HepG2 (cell line): ENCODE measurements around the gene CIAO3. TPM values are rescaled to one million over a fixed set of nuclear protein-coding genes. Genes with fewer than 3 reads are reported as not detected.

Source experiments
- ATAC-seq: fragments of 200-7000 bp; cut with Tn5 transposase; 3 replicates; pipeline ENCODE4 v1.9.1; 2020; ENCODE audit warnings: mild to moderate bottlenecking, moderate library complexity
- BruUV-seq: library from RNA; stranded (reverse); fragments of 400-500 nt; replicated peaks from 2 replicates; lab custom pipeline; 2021; lab: Mats Ljungman, UMichigan
- CTCF ChIA-PET: fragments of 300-600 bp; formaldehyde crosslinking; extraction: SDS; loops from one replicate; lab custom pipeline; 2021; ENCODE audit warnings: low total read pairs, inconsistent platforms, low intra/inter-chr PET ratio; lab: Yijun Ruan, JAX
- POLR2A ChIA-PET: fragments of 350-600 bp; sonication (Branson Sonifier 250); formaldehyde crosslinking; loops from one replicate; lab custom pipeline; 2020; ENCODE audit warnings: antibody characterized with exemption, inconsistent platforms; lab: Yijun Ruan, JAX
- DNase-seq: peaks from one replicate; pipeline ENCODE4 v3.0.0-alpha.2; 2015; ENCODE audit warnings: low spot score
- FAIRE-seq: peaks from 3 replicates; lab custom pipeline; 2011; peaks lifted over from hg19 to GRCh38; lab: Jason Lieb, UNC
- H2AFZ ChIP-seq: one replicate; pipeline ENCODE4 v1.6.1; 2011; ENCODE audit warnings: low read length, inconsistent platforms
- H3K27ac ChIP-seq: fragments of 300-600 bp; 3 replicates; pipeline ENCODE4 v1.8.0; 2011; ENCODE audit warnings: mixed run types, mild to moderate bottlenecking, mixed read lengths, low read length, inconsistent platforms; ENCODE audit not compliant: insufficient read depth; ENCODE audit errors: extremely low read length
- H3K27me3 ChIP-seq, 2 experiments: fragments of 200-600 bp in 1 of 2; 2 replicates in 1 of 2; 3 replicates in 1 of 2; pipeline versions ENCODE4 v1.6.0 to v1.8.0; 2011; ENCODE audit warnings: low read length in 2 of 2, mild to moderate bottlenecking in 2 of 2, moderate library complexity in 2 of 2, inconsistent platforms in 1 of 2; ENCODE audit not compliant: insufficient read depth in 2 of 2, control insufficient read depth in 1 of 2
- H3K36me3 ChIP-seq, 2 experiments: fragments of 200-600 bp in 1 of 2; replicated peaks in 1 of 2; 2 replicates in 1 of 2; 3 replicates in 1 of 2; pipeline versions ENCODE4 v1.5.1 to v1.8.0; 2011; ENCODE audit warnings: low read length in 2 of 2, inconsistent platforms in 1 of 2; ENCODE audit not compliant: insufficient read depth in 2 of 2, control insufficient read depth in 1 of 2
- H3K4me1 ChIP-seq: 2 replicates; pipeline ENCODE4 v1.5.1; 2012; ENCODE audit warnings: low read length, inconsistent platforms; ENCODE audit not compliant: insufficient read depth
- H3K4me2 ChIP-seq: 2 replicates; pipeline ENCODE4 v1.6.0; 2011; ENCODE audit warnings: low read depth, low read length, inconsistent platforms
- H3K4me3 ChIP-seq, 3 experiments: fragments of 200-600 bp in 1 of 3; sonication (generic), shearing (Covaris generic) in 1 of 3; replicated peaks in 1 of 3; 2 replicates each; pipeline ENCODE4 v1.5.1; 2011 to 2016; ENCODE audit warnings: low read length in 3 of 3, inconsistent platforms in 2 of 3, low read depth in 2 of 3, mild to moderate bottlenecking in 2 of 3, control low read depth in 1 of 3, mixed read lengths in 1 of 3; ENCODE audit not compliant: insufficient read depth in 1 of 3
- H3K79me2 ChIP-seq: one replicate; pipeline ENCODE4 v1.6.1; 2011; ENCODE audit warnings: low read length, inconsistent platforms; ENCODE audit not compliant: insufficient read depth
- H3K9ac ChIP-seq: 2 replicates; pipeline ENCODE4 v1.6.0; 2011; ENCODE audit warnings: mild to moderate bottlenecking, low read depth, low read length, inconsistent platforms; ENCODE audit not compliant: insufficient read depth
- H3K9me3 ChIP-seq: 2 replicates; pipeline ENCODE4 v1.5.1; 2012; ENCODE audit warnings: mild to moderate bottlenecking, low read length
- H4K20me1 ChIP-seq: 2 replicates; pipeline ENCODE4 v1.6.0; 2011; ENCODE audit warnings: inconsistent platforms, mild to moderate bottlenecking, low read length, moderate library complexity; ENCODE audit not compliant: insufficient read depth
- ASH2L ChIP-seq: fragments of 300-600, 200-600 bp; sonication (generic); IDR thresholded peaks from 2 replicates; pipeline ENCODE4 v1.7.0; 2017; ENCODE audit warnings: low read depth, mild to moderate bottlenecking, moderate library complexity, mixed read lengths, low read length; ENCODE audit not compliant: insufficient read length
- CREM ChIP-seq, 2 experiments: sonication (generic) in 1 of 2; formaldehyde crosslinking in 1 of 2; IDR thresholded peaks; 2 replicates each; pipeline versions ENCODE4 v1.4.0 to v1.6.1; 2016 to 2020; ENCODE audit warnings: antibody characterized with exemption in 1 of 2, mild to moderate bottlenecking in 1 of 2, missing genetic modification reagents in 1 of 2
- IKZF4 ChIP-seq: sonication (generic); formaldehyde crosslinking; IDR thresholded peaks from 2 replicates; pipeline ENCODE4 v1.5.1; 2020; ENCODE audit warnings: borderline replicate concordance, mild to moderate bottlenecking, low read depth, missing genetic modification reagents; ENCODE audit errors: not compliant biosample characterization
- KAT8 ChIP-seq: IDR thresholded peaks from 2 replicates; pipeline ENCODE4 v1.6.1; 2016; ENCODE audit warnings: missing genetic modification reagents, missing compliant biosample characterization
- PAXIP1 ChIP-seq: sonication (generic); formaldehyde crosslinking; conservative IDR thresholded peaks from 2 replicates; pipeline ENCODE4 v1.4.0; 2020; ENCODE audit warnings: mild to moderate bottlenecking, missing genetic modification reagents, moderate library complexity
- XRCC5 ChIP-seq: fragments of 200-400 bp; formaldehyde crosslinking; optimal IDR thresholded peaks from 2 replicates; pipeline ENCODE3; 2017; ENCODE audit warnings: mild to moderate bottlenecking, low read length
- ZNF260 ChIP-seq: sonication (generic); formaldehyde crosslinking; IDR thresholded peaks from 2 replicates; pipeline ENCODE4 v1.4.0; 2020; ENCODE audit warnings: missing genetic modification reagents, low read depth, mild to moderate bottlenecking, borderline replicate concordance
- ZNF3 ChIP-seq: IDR thresholded peaks from 2 replicates; pipeline ENCODE4 v1.7.0; 2017; ENCODE audit warnings: inconsistent platforms
- ZNF672 ChIP-seq: sonication (generic); formaldehyde crosslinking; IDR thresholded peaks from 2 replicates; pipeline ENCODE4 v1.8.1; 2022; ENCODE audit warnings: missing genetic modification reagents
- ZNF891 ChIP-seq: sonication (generic); formaldehyde crosslinking; IDR thresholded peaks from 2 replicates; pipeline ENCODE4 v1.5.0; 2020; ENCODE audit warnings: mild to moderate bottlenecking, missing genetic modification reagents
- WGBS: methylation state at CpG from one replicate; pipeline ENCODE4 v1.1.6; 2017; ENCODE audit warnings: low lambda C conversion rate; 5-methylcytosine and 5-hydroxymethylcytosine counted together
- in situ Hi-C: cut with HindIII; loops from 2 replicates; pipeline ENCODE4 v1.10.0; 2017; ENCODE audit warnings: low pct_unique_long_range_greater_than_20kb; ENCODE audit not compliant: extremely low pct_ligation_motif_present
- intact Hi-C: fragments of 100-400 bp; cut with micrococcal nuclease; formaldehyde crosslinking; loops from one replicate; pipeline ENCODE4 v1.10.0; 2022; ENCODE audit not compliant: unreplicated experiment
- polyA plus RNA-seq, 8 experiments: library from polyadenylated mRNA; depleted of rRNA in 3 of 8; stranded (reverse) in 7 of 8; unstranded in 1 of 8; fragments of >200 nt; fragmentation: Illumina TruSeq in 4 of 8; extraction: Trizol in 4 of 8; gene quantifications; 2 replicates each; pipeline versions ENCODE4 v1.2.1 to v1.2.3, GENCODE V29; 2011 to 2016; ENCODE audit warnings: low read depth in 4 of 8, missing spikeins in 1 of 8, mixed read lengths in 1 of 8; ENCODE audit not compliant: insufficient read depth in 1 of 8
- total RNA-seq, 5 experiments: library from RNA; depleted of rRNA; stranded (reverse); fragments of >200 nt; fragmentation: Illumina TruSeq; extraction: Trizol; gene quantifications; 2 replicates each; pipeline ENCODE4 v1.2.3, GENCODE V29; 2016; ENCODE audit warnings: low read depth in 1 of 5
- TF ChIP-seq, protein P1 (sequence below): IDR thresholded peaks from 2 replicates; pipeline ENCODE4 v1.6.1; 2016; ENCODE audit warnings: missing compliant biosample characterization, missing genetic modification reagents, borderline replicate concordance
- TF ChIP-seq, protein P2 (sequence below): sonication (generic); formaldehyde crosslinking; IDR thresholded peaks from 2 replicates; pipeline ENCODE4 v1.4.0; 2020; ENCODE audit warnings: missing genetic modification reagents

The CIAO3 gene
- total and polyA plus RNA-seq, 2 of the 13 experiments (the other 11 are each of a cell fraction or from before 2014, with no cell fraction given), result 21.7 to 25.0 TPM

GRCh38 chr16:763369-764183 lies 22.8 kb upstream of the CIAO3 start:
- no peaks in the 10 kb centered on the region for H4K20me1 ChIP-seq
- FAIRE-seq (no peak), DNase-seq (no peak), ATAC-seq (no peak)
- ChIA-PET CTCF (no interaction called here), POLR2A (no interaction called here)
- H3K36me3 ChIP-seq, result no peaks in the 10 kb centered on the region
- peaks cover 32% of the 10 kb centered on the region for H3K4me1 ChIP-seq
- no TSS peak for BruUV-seq
- H3K27ac ChIP-seq, result no peak overlapping the region
- WGBS, result 60% methylated on average over 14 of the region's 21 CpGs
- no peak overlapping the region for H3K4me2 ChIP-seq
- no peaks in the 10 kb centered on the region for H3K79me2 ChIP-seq
- no peak overlapping the region for H3K4me3 ChIP-seq
- H3K9ac ChIP-seq, result no peak overlapping the region
- no peaks in the 10 kb centered on the region for H3K9me3 ChIP-seq
- peaks cover 3 to 8% of the 10 kb centered on the region in 2 experiments; a peak in 4 of 5 replicates for H3K27me3 ChIP-seq
- in situ Hi-C loops (no loop called here), intact Hi-C loops (no loop called here)
- H2AFZ ChIP-seq, result no peak overlapping the region
- TF ChIP-seq ZNF891 (CRISPR knock-in tag) (no peak), KAT8 (CRISPR knock-in tag) (no peak), ZNF672 (no peak), ZNF260 (CRISPR knock-in tag) (no peak), ZNF3 (CRISPR knock-in tag) (no peak), ASH2L (no peak), XRCC5 (no peak), PAXIP1 (no peak), CREM (IDR thresholded peaks at IDR 0.05) (no peak), CREM (CRISPR knock-in tag; IDR thresholded peaks at IDR 0.05) (no peak), IKZF4 (CRISPR knock-in tag) (no peak)
- TF ChIP-seq, protein P1, sequence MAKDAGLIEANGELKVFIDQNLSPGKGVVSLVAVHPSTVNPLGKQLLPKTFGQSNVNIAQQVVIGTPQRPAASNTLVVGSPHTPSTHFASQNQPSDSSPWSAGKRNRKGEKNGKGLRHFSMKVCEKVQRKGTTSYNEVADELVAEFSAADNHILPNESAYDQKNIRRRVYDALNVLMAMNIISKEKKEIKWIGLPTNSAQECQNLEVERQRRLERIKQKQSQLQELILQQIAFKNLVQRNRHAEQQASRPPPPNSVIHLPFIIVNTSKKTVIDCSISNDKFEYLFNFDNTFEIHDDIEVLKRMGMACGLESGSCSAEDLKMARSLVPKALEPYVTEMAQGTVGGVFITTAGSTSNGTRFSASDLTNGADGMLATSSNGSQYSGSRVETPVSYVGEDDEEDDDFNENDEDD (CRISPR knock-in tag), result no peak
- TF ChIP-seq, protein P2, sequence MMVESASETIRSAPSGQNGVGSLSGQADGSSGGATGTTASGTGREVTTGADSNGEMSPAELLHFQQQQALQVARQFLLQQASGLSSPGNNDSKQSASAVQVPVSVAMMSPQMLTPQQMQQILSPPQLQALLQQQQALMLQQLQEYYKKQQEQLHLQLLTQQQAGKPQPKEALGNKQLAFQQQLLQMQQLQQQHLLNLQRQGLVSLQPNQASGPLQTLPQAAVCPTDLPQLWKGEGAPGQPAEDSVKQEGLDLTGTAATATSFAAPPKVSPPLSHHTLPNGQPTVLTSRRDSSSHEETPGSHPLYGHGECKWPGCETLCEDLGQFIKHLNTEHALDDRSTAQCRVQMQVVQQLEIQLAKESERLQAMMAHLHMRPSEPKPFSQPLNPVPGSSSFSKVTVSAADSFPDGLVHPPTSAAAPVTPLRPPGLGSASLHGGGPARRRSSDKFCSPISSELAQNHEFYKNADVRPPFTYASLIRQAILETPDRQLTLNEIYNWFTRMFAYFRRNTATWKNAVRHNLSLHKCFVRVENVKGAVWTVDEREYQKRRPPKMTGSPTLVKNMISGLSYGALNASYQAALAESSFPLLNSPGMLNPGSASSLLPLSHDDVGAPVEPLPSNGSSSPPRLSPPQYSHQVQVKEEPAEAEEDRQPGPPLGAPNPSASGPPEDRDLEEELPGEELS (CRISPR knock-in tag), result no peak
